Measurements from ENCODE around the gene APOL1.

GRCh38 chr22:36253523-36254490 lies 874 bp downstream of the APOL1 start:
- TF ChIP-seq CTCF (IDR thresholded peaks at IDR 0.05) = no peak
- TF ChIP-seq POLR2AphosphoS5 (IDR thresholded peaks at IDR 0.05) = no peak
- TF ChIP-seq POLR2A (IDR thresholded peaks at IDR 0.05) = no peak

All from prostate gland (tissue), 2 donors.